BJ (cell line): Measurements from ENCODE around the gene ITGA8. TPM values are rescaled to one million over a fixed set of nuclear protein-coding genes. Genes with fewer than 3 reads are reported as not detected.

Experiments used
- CTCF ChIA-PET: fragments of 350-600 bp; formaldehyde crosslinking; extraction: SDS; loops from one replicate; lab custom pipeline; 2021; ENCODE audit warnings: antibody characterized with exemption, inconsistent platforms; lab: Yijun Ruan, JAX
- POLR2A ChIA-PET: fragments of 300-600 bp; sonication (Branson Sonifier 250); formaldehyde crosslinking; extraction: SDS; loops from one replicate; lab custom pipeline; 2021; ENCODE audit warnings: antibody characterized with exemption; lab: Charles Lee
- DNase-seq: peaks from one replicate; pipeline ENCODE4 v3.0.0-alpha.2; 2011; ENCODE audit warnings: low read depth
- H3K27me3 ChIP-seq: 2 replicates; pipeline ENCODE4 v1.6.0; 2011; ENCODE audit warnings: low read length; ENCODE audit not compliant: control insufficient read depth, insufficient read depth
- H3K36me3 ChIP-seq: 2 replicates; pipeline ENCODE4 v1.5.1; 2011; ENCODE audit warnings: low read length; ENCODE audit not compliant: control insufficient read depth, insufficient read depth
- H3K4me3 ChIP-seq: 2 replicates; pipeline ENCODE4 v1.5.1; 2011; ENCODE audit warnings: low read depth, mild to moderate bottlenecking, control low read depth, low read length
- polyA plus RNA-seq: library from polyadenylated mRNA; depleted of rRNA; stranded (reverse); fragments of >200 nt; gene quantifications from 2 replicates; pipeline ENCODE4 v1.2.3, GENCODE V29; 2011
- TF ChIP-seq, protein P1 (sequence below): IDR thresholded peaks from 2 replicates; pipeline ENCODE4 v1.5.1; 2011; ENCODE audit warnings: low read depth, mild to moderate bottlenecking, control low read depth, inconsistent platforms, low read length, moderate library complexity; ENCODE audit not compliant: insufficient read depth

ITGA8 gene
- polyA plus RNA-seq, 1 experiment, result 10.1 TPM

DNA sequence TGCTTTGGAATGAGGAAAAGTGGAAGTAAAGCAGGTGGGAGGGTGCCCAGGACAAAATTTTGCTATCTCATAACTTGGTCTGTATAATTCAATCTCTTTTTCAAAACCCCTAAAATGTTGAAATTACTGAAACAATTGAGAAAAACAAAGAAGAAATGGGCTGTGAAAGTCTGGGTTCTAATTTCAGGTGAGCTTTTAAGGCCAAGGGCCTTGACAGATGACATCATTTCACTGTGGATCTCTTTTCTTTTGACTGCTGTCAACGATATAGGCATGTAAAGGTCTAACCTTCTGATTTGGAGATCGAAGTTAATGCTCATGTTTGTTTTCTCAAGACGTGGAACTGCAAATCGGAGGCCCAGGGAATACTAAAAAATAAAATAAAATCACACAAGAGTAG is 127.8 kb downstream of the ITGA8 start:
- TF ChIP-seq, protein P1, sequence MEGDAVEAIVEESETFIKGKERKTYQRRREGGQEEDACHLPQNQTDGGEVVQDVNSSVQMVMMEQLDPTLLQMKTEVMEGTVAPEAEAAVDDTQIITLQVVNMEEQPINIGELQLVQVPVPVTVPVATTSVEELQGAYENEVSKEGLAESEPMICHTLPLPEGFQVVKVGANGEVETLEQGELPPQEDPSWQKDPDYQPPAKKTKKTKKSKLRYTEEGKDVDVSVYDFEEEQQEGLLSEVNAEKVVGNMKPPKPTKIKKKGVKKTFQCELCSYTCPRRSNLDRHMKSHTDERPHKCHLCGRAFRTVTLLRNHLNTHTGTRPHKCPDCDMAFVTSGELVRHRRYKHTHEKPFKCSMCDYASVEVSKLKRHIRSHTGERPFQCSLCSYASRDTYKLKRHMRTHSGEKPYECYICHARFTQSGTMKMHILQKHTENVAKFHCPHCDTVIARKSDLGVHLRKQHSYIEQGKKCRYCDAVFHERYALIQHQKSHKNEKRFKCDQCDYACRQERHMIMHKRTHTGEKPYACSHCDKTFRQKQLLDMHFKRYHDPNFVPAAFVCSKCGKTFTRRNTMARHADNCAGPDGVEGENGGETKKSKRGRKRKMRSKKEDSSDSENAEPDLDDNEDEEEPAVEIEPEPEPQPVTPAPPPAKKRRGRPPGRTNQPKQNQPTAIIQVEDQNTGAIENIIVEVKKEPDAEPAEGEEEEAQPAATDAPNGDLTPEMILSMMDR, result no peak
- no peak overlapping the region for H3K4me3 ChIP-seq
- no peaks in the 10 kb centered on the region for H3K36me3 ChIP-seq
- DNase-seq, result no peak
- ChIA-PET POLR2A (no interaction called here), CTCF (interaction anchor here (0.6 to 1.3 kb wide), 3 partner anchors 14 to 158 kb away, joined by 3 to 4 read pairs (median 3); no protein-coding TSS in a partner anchor)
- H3K27me3 ChIP-seq, result 0 out of 2 replicates have a peak, but pooled peaks cover 1% of the 10 kb centered on the region

DNA sequence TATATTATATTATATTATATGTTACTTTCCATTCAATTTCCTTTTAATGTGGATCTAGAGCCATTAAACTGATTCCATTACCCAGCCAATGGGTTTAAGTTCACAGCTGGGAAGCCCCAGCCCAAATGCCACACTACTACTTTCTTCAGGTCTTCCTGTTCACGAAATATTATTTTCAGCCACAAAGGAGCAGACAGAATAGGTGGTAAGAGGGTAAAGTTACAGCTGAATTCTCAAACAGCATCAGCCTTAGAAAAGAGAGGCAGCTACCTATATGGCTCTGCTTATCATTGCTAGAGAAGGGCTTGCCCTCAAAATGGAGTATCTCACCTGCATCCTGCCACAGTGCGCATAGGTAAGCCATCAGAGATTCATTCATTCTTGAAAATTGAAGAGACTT is 128.3 kb downstream of the ITGA8 start:
- CTCF ChIA-PET, result interaction anchor here (0.6 to 1.3 kb wide), 3 partner anchors 14 to 158 kb away, joined by 3 to 4 read pairs (median 3); no protein-coding TSS in a partner anchor
- no peak overlapping the region for H3K4me3 ChIP-seq
- POLR2A ChIA-PET, result no interaction called here

DNA sequence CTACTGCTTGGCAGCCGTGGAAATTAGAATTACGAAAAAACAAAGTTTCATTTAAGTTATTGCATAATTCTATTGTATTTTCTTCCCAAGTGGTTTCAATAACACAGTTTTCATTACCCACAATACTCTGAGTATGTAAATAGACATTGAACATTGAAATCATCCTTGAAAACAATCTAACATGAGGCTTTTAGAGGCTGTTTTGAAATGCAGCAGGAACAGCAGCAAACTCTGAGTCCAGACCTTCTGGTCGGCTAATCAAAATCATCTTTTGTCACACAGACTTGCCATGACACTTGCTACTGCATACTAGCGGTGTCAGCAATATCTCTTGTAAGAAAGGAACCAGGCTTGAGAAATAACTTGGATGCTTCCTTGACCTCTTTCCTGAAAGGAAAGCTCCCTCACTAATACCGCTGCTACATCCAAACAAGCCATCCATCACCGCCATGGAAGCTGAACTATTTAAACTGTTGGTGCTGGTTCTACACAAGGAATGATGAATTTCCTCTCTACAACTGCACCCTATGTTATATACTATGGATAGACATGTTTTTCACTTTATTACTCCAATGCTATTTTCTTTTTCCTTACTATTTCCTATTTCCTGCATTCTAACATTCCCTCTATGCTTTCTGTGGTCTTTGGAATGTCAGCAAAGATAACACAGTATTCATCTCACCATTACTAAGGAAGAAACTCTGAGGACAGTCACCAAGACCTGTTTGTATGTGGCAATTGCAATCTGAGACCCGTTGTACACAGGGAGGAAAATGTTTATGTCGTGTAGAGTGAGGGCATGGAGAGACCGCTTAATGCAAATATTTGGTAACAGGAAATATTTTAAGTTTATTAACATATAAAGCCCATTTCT is 130.8 kb downstream of the ITGA8 start:
- Histone ChIP-seq H3K36me3 (no peaks in the 10 kb centered on the region), H3K4me3 (no peak overlapping the region), H3K27me3 (no peaks in the 10 kb centered on the region)
- TF ChIP-seq, protein P1, result no peak
- POLR2A ChIA-PET, result no interaction called here
- CTCF ChIA-PET, result interaction anchor here (0.7 to 1.9 kb wide), 5 partner anchors 10 to 131 kb away, joined by 3 to 5 read pairs (median 5); partner anchors contain the start of gene ITGA8
- DNase-seq, result no peak

More for the DNA sequence above, 128.3 kb downstream of the ITGA8 start:
- TF ChIP-seq, protein P1, result no peak
- no peak for DNase-seq
- H3K27me3 ChIP-seq, result no peaks in the 10 kb centered on the region
- H3K36me3 ChIP-seq, result no peaks in the 10 kb centered on the region

DNA sequence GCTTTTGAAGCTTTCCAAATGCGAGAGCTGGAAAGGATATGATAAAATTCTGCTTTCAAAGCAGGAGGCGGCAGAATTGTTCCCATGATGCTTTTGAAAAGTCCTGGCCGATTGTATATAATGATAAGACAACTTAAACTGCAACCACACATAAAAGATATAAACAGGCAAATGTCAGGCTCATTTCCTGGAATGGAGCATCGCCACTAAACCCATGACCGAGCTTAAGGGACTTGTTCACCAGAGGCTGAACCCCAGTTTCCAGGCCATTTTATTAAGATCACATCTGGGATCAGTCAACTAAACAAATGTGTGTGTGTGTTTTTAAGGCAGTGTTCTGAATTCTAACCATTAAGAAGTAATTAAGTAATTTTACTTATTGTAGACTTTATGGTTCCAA is 131.6 kb downstream of the ITGA8 start:
- no peak for DNase-seq
- no peaks in the 10 kb centered on the region for H3K36me3 ChIP-seq
- ChIA-PET CTCF (interaction anchor here (0.6 to 1.9 kb wide), 7 partner anchors 10 to 155 kb away, joined by 3 to 5 read pairs (median 4); partner anchors contain the start of gene ITGA8), POLR2A (no interaction called here)
- H3K4me3 ChIP-seq, result no peak overlapping the region
- no peaks in the 10 kb centered on the region for H3K27me3 ChIP-seq
- TF ChIP-seq, protein P1, result no peak

DNA sequence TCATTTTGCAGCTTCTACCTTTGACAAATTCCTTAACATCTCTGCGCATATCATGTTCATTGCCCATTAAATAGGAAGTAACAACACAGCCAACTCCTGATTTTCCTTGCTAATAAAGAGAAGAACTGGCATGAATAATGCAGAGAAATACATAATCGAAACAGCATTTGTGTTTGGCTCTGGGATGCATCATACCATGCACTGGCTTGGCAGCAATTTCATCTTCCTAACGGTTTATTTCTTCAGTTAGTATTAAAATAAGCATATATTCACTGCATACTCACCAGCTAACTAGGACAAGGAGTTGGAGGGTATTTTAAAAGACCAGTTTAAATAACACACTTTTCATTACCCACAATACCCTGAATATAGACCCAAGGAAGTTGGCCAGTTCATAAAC is 132.5 kb downstream of the ITGA8 start:
- H3K4me3 ChIP-seq, result no peak overlapping the region
- TF ChIP-seq, protein P1, result no peak
- ChIA-PET CTCF (interaction anchor here (0.6 to 1.9 kb wide), 7 partner anchors 11 to 154 kb away, joined by 3 to 5 read pairs (median 4); no protein-coding TSS in a partner anchor), POLR2A (no interaction called here)
- no peak for DNase-seq
- H3K27me3 ChIP-seq, result no peaks in the 10 kb centered on the region
- H3K36me3 ChIP-seq, result no peaks in the 10 kb centered on the region
